ENCODE data around the gene TBC1D17.

TBC1D17 gene

DNA sequence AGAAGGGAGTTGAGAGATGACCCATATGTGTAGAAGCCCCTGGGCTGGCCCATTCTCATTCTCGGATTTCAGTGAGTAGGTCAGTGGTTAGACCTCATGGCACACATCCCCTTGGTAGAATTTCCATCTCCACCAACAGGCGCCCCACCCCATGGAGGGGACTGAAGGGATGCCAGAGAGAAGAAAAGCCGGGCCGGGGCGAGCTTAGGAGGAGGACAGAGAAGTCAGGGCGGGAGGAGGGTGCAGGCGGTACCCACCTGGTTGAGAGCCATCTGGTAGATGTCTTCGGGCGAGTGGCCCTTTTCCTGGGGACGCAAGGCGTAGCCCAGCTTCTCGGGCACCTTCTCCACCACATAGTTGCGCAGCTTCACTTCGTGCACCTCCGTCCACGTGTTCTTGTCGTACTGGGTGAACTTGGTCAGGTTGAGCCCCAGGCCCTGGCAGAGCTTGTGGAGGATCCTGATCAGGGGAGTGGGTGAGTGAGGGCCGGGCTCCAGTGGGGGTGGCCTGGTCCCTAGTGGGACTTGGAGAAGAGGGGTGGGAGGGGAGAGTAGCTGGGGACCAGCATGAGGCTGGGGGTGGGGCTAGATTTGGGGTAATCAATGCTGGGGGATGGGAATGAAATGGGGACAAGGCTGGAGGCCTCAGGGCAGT lies 16.6 kb downstream of the TBC1D17 start:
- Histone ChIP-seq H3F3A (ENCODE audit: low read depth) (no peaks in the 10 kb centered on the region), H3K4me1 (ENCODE audit: insufficient read depth, low read length, poor library complexity, severe bottlenecking) (peaks cover 27% of the 10 kb centered on the region), H3K36me3 (ENCODE audit: insufficient read depth, low read length) (no peaks in the 10 kb centered on the region), H3K4me2 (ENCODE audit: low read depth, low read length, poor library complexity, severe bottlenecking) (no peak overlapping the region), H2AFZ (ENCODE audit: low read length) (no peak overlapping the region), H3K79me2 (ENCODE audit: insufficient read depth, low read length) (no peaks in the 10 kb centered on the region), H3K9ac (ENCODE audit: low read depth, low read length, poor library complexity, severe bottlenecking) (no peak overlapping the region), H3K9me3 (ENCODE audit: insufficient read depth, low read depth, low read length) (no peaks in the 10 kb centered on the region), H3K27me3 (ENCODE audit: insufficient read depth, low read length, poor library complexity, severe bottlenecking) (no peaks in the 10 kb centered on the region), H3K4me3 (ENCODE audit: low read length, poor library complexity, severe bottlenecking) (no peak overlapping the region), H3K9me2 (replicated peaks; ENCODE audit: low read depth, low read length) (no peaks in the 10 kb centered on the region), H4K20me1 (ENCODE audit: insufficient read depth, low read length, poor library complexity, severe bottlenecking) (no peaks in the 10 kb centered on the region)
- TF ChIP-seq, protein P1, sequence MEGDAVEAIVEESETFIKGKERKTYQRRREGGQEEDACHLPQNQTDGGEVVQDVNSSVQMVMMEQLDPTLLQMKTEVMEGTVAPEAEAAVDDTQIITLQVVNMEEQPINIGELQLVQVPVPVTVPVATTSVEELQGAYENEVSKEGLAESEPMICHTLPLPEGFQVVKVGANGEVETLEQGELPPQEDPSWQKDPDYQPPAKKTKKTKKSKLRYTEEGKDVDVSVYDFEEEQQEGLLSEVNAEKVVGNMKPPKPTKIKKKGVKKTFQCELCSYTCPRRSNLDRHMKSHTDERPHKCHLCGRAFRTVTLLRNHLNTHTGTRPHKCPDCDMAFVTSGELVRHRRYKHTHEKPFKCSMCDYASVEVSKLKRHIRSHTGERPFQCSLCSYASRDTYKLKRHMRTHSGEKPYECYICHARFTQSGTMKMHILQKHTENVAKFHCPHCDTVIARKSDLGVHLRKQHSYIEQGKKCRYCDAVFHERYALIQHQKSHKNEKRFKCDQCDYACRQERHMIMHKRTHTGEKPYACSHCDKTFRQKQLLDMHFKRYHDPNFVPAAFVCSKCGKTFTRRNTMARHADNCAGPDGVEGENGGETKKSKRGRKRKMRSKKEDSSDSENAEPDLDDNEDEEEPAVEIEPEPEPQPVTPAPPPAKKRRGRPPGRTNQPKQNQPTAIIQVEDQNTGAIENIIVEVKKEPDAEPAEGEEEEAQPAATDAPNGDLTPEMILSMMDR (conservative IDR thresholded peaks at IDR 0.05; ENCODE audit: low read length): no peak
- TF ChIP-seq EZH2phosphoT487 (IDR thresholded peaks at IDR 0.05; ENCODE audit: borderline replicate concordance): no peak

DNA sequence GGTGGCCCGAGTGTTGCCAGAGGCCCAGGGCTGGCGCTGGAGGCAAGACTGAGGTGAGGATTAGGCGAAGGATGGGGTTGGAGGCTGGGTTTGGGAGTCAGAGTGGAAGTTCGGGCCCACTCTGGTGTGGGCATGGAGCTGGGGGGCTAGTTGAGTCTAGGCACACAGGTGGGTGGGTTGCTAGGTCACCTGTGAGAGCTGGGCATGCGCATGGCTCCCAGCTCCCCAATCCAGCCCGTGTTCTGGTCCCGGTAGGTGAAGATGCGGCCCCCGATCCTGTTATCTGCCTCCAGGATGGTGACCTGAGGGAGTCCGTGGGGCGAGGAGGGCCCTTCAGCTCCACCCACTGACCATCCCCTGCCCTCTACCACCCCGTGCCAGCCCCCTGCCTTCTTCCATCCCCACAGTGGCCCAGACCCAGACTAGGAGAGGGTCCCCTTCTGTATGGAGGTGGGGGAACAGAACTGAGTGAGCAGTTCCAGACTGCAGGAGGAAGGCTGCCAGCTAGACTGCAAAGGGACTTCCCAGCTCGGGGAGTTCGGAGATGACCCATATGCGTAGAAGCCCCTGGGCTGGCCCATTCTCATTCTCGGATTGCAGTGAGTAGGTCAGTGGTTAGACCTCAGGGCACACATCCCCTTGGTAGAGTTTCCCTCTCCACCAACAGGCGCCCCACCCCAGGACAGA lies 17.5 kb downstream of the TBC1D17 start:
- Histone ChIP-seq H2AFZ (ENCODE audit: low read length) (no peak overlapping the region), H3K4me2 (ENCODE audit: low read depth, low read length, poor library complexity, severe bottlenecking) (no peak overlapping the region), H3K9ac (ENCODE audit: low read depth, low read length, poor library complexity, severe bottlenecking) (no peak overlapping the region), H3K4me3 (ENCODE audit: low read length, poor library complexity, severe bottlenecking) (no peak overlapping the region), H3K4me1 (ENCODE audit: insufficient read depth, low read length, poor library complexity, severe bottlenecking) (peaks cover 27% of the 10 kb centered on the region), H3F3A (ENCODE audit: low read depth) (no peaks in the 10 kb centered on the region), H4K20me1 (ENCODE audit: insufficient read depth, low read length, poor library complexity, severe bottlenecking) (no peaks in the 10 kb centered on the region), H3K27me3 (ENCODE audit: insufficient read depth, low read length, poor library complexity, severe bottlenecking) (no peaks in the 10 kb centered on the region), H3K79me2 (ENCODE audit: insufficient read depth, low read length) (no peaks in the 10 kb centered on the region), H3K9me3 (ENCODE audit: insufficient read depth, low read depth, low read length) (no peaks in the 10 kb centered on the region), H3K36me3 (ENCODE audit: insufficient read depth, low read length) (no peaks in the 10 kb centered on the region), H3K9me2 (replicated peaks; ENCODE audit: low read depth, low read length) (no peaks in the 10 kb centered on the region)
- no peak for TF ChIP-seq EZH2phosphoT487 (IDR thresholded peaks at IDR 0.05; ENCODE audit: borderline replicate concordance)
- TF ChIP-seq, protein P1 (conservative IDR thresholded peaks at IDR 0.05; ENCODE audit: low read length): no peak

DNA sequence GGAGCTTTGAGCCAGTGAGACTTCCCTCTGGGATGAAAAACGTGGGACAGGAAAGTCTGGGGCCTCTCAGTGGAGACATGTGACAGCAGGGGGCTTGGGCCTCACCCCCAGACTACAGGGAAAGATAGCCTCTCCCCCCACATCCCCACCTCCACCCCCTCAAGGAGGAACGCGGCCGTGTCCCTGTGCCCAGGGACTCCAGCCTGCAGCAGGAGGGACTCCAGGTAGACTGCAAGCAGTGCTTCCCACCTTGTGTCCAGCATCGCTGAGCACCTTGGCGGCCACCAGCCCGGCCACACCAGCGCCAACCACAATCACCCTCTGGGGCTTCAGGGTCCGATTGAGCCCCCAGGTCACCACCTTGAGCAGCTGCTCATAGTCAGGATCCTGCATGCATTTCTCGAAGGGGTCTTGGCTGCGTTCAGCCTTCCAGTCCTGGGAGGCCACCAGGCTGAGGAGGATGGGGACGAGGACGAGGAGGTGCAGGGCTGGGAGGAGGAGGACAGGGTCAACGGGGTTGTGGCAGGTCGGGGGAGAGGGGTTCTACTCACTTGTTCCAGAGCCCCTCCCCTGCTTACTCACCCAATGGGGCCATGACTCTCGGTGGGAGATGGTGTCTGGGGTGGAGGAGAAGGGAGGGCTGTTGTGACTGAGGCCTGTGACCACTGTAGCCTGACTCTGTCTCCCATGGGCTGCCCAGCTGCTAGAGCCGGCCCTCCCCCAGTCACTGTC lies 18.2 kb downstream of the TBC1D17 start:
- peak overlapping the region; percentile 57 for H3K4me3 ChIP-seq (ENCODE audit: low read length, poor library complexity, severe bottlenecking)
- no peaks in the 10 kb centered on the region for H3K27me3 ChIP-seq (ENCODE audit: insufficient read depth, low read length, poor library complexity, severe bottlenecking)
- no peaks in the 10 kb centered on the region for H3K36me3 ChIP-seq (ENCODE audit: insufficient read depth, low read length)
- peak overlapping the region; percentile 65 for H3K9ac ChIP-seq (ENCODE audit: low read depth, low read length, poor library complexity, severe bottlenecking)
- no peaks in the 10 kb centered on the region for H4K20me1 ChIP-seq (ENCODE audit: insufficient read depth, low read length, poor library complexity, severe bottlenecking)
- no peaks in the 10 kb centered on the region for H3K9me3 ChIP-seq (ENCODE audit: insufficient read depth, low read depth, low read length)
- TF ChIP-seq, protein P1 (conservative IDR thresholded peaks at IDR 0.05; ENCODE audit: low read length): no peak
- no peak for TF ChIP-seq EZH2phosphoT487 (IDR thresholded peaks at IDR 0.05; ENCODE audit: borderline replicate concordance)
- no peaks in the 10 kb centered on the region for H3K79me2 ChIP-seq (ENCODE audit: insufficient read depth, low read length)
- H3K9me2 ChIP-seq (replicated peaks; ENCODE audit: low read depth, low read length): no peaks in the 10 kb centered on the region
- H3K4me1 ChIP-seq (ENCODE audit: insufficient read depth, low read length, poor library complexity, severe bottlenecking): peaks cover 27% of the 10 kb centered on the region
- peak overlapping the region; percentile 85 for H3K4me2 ChIP-seq (ENCODE audit: low read depth, low read length, poor library complexity, severe bottlenecking)
- H2AFZ ChIP-seq (ENCODE audit: low read length): no peak overlapping the region
- no peaks in the 10 kb centered on the region for H3F3A ChIP-seq (ENCODE audit: low read depth)

Measured in Loucy (cell line).